Measurements from ENCODE around the gene CCDC85C. TPM values are rescaled to one million over a fixed set of nuclear protein-coding genes. Genes with fewer than 3 reads are reported as not detected.

Gene CCDC85C
- total RNA-seq, 2 experiments from 2014 or later, result 10.2 to 11.7 TPM

GRCh38 chr14:99506276-99506675 lies 97.7 kb downstream of the CCDC85C start:
- POLR2A ChIA-PET, result no interaction called here

DNA sequence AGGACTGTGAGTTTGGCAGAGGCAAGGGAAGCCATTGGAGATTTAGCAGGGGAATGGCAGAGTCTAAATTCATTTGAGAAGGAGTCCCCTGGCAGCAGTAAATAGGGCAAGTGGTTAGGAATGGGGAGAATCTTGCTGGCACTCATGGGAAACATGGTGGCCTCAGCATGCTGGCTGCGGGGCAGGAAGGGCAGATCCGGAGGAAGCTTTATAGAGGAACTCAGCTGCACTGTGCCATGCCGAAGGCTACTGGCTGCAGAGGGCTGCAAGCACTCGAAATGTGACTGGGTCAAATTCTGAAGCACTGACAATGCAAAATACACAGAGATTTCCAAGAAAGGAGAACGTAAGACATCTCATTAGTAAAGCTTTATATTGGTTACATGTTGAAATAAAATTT lies 98.9 kb downstream of the CCDC85C start:
- CTCF ChIA-PET, result interaction anchor here (1.3 to 1.4 kb wide), 2 partner anchors 10 to 24 kb away, joined by 3 read pairs; partner anchors contain the start of genes CCNK and SETD3
- DNase-seq, result no peak
- no peak overlapping the region for H3K27ac Mint-ChIP-seq

More at GRCh38 chr14:99506276-99506675, 97.7 kb downstream of the CCDC85C start:
- Mint-ChIP-seq H3K4me1 (peaks cover 3% of the 10 kb centered on the region), H3K27ac (no peak overlapping the region), H3K9me3 (no peaks in the 10 kb centered on the region), H3K4me3 (no peak overlapping the region), H3K27me3 (no peaks in the 10 kb centered on the region), H3K36me3 (ENCODE audit: low read depth) (peaks cover 72% of the 10 kb centered on the region)
- CTCF ChIA-PET, result no interaction called here
- DNase-seq, result no peak

DNA sequence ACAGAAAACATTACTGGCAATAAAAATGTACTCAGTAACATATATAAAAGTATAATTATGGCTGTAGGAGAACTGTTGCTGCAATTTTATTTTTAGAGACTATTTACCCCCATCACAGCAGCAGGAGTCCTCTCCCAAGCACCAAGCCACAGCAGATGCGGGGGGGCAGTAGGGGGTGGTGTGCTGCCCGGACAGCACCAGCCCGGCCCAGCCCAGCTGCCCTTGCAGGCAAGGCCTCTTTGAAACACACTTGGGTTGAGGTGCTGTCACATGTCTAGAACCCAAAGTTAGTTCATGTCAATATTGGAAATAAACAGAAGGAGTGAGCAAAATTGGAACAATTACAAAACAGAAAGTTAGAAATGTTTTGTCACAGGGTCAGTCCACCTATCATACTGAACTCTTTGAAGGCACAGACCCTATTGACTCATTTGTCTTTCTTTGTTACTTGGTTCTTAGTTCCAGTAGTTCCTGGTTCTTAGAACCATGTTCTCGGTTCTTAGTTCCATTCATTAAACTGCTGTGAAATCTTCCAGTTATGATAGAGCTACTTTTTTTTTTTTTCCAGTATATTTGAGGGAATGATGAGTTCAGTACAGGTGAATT lies 100.1 kb downstream of the CCDC85C start:
- peaks cover 3% of the 10 kb centered on the region for H3K4me1 Mint-ChIP-seq
- H3K27me3 Mint-ChIP-seq, result no peaks in the 10 kb centered on the region
- no peaks in the 10 kb centered on the region for H3K9me3 Mint-ChIP-seq
- DNase-seq, result no peak
- POLR2A ChIA-PET, result no interaction called here
- CTCF ChIA-PET, result interaction anchor here (1.4 kb wide), 1 partner anchor 9 kb away, joined by 3 read pairs; no protein-coding TSS in a partner anchor
- H3K36me3 Mint-ChIP-seq (ENCODE audit: low read depth), result peaks cover 76% of the 10 kb centered on the region
- H3K4me3 Mint-ChIP-seq, result no peak overlapping the region
- no peak overlapping the region for H3K27ac Mint-ChIP-seq

More for the DNA sequence above, 98.9 kb downstream of the CCDC85C start:
- Mint-ChIP-seq H3K4me1 (peaks cover 3% of the 10 kb centered on the region), H3K4me3 (no peak overlapping the region), H3K9me3 (no peaks in the 10 kb centered on the region), H3K36me3 (ENCODE audit: low read depth) (peaks cover 81% of the 10 kb centered on the region), H3K27me3 (no peaks in the 10 kb centered on the region)
- POLR2A ChIA-PET, result interaction anchor here (1.6 kb wide), 1 partner anchor 24 kb away, joined by 4 read pairs; the partner anchor contains the start of genes CCNK and SETD3

- no peak overlapping the region for H3K4me3 Mint-ChIP-seq
- no peaks in the 10 kb centered on the region for H3K9me3 Mint-ChIP-seq
- ChIA-PET CTCF (no interaction called here), POLR2A (no interaction called here)
- H3K36me3 Mint-ChIP-seq (ENCODE audit: low read depth), result peaks cover 69% of the 10 kb centered on the region
- no peak for DNase-seq
- H3K27ac Mint-ChIP-seq, result no peak overlapping the region
- no peaks in the 10 kb centered on the region for H3K27me3 Mint-ChIP-seq
- H3K4me1 Mint-ChIP-seq, result peaks cover 3% of the 10 kb centered on the region
Observed at GRCh38 chr14:99502989-99503421, 101.0 kb downstream of the CCDC85C start.

DNA sequence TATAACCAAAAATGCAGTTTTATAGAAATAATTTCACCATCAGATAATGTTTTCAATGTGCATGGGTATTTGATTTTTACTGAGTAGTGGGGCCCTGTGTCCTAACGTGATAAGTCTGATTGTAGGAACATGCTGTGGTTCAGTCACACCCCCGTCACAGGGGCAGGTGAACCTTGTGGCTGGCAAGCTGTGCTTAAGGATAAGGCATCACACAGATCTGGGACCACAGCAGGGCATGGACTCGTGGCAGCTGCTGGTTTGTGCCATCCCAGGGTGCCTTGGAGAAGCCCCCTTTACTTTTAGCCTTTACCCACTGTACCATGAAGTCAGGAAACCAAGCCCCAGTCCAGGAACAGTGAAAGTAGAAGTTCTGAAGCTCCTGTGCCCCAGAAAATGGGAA lies 106.1 kb downstream of the CCDC85C start:
- H3K9me3 Mint-ChIP-seq, result no peaks in the 10 kb centered on the region
- ChIA-PET CTCF (no interaction called here), POLR2A (no interaction called here)
- H3K4me1 Mint-ChIP-seq, result peaks cover 5% of the 10 kb centered on the region
- H3K36me3 Mint-ChIP-seq (ENCODE audit: low read depth), result peaks cover 62% of the 10 kb centered on the region
- no peaks in the 10 kb centered on the region for H3K27me3 Mint-ChIP-seq
- H3K27ac Mint-ChIP-seq, result no peak overlapping the region
- no peak overlapping the region for H3K4me3 Mint-ChIP-seq
- DNase-seq, result no peak

DNA sequence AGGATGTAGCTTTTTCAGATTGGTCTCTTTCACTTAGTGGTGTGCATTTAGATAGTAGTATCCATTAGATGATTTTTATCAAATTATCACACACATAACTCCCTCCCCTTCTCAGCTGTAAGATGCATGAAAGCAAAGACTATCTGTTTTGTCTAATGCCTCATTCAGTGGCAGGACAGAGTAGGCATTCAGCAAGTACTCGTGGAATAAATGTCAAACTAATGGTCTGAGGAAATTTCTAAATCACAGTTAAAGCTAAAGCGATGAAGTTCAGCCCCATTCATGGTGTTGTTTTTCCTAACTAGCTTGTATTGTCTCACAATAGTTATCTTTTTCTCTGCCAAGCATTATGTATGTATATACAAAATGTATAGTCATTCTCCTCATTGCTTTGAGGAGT lies 106.7 kb downstream of the CCDC85C start:
- no peak overlapping the region for H3K27ac Mint-ChIP-seq
- POLR2A ChIA-PET, result no interaction called here
- no peaks in the 10 kb centered on the region for H3K9me3 Mint-ChIP-seq
- CTCF ChIA-PET, result no interaction called here
- no peak overlapping the region for H3K4me3 Mint-ChIP-seq
- DNase-seq, result no peak
- peaks cover 5% of the 10 kb centered on the region for H3K4me1 Mint-ChIP-seq
- H3K36me3 Mint-ChIP-seq (ENCODE audit: low read depth), result peaks cover 62% of the 10 kb centered on the region
- no peaks in the 10 kb centered on the region for H3K27me3 Mint-ChIP-seq

DNA sequence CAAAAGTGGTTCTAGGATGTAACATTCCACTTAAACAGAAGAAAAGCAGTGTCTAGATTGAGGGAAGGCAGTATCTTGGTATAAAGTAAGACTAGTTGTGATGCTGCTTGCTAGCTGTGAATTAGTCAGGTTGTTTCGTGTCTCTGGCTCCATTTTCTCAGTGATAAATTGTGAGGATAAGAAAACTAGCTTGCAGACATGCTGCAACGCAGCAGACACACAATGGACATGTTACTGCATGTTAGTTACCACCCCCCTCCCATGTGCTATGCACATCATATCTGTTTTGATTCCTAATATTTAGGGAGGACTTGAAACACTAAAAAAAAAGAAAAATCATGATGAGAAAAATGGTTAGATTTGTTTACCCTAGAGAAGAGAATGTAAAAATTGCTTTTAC lies 119.9 kb downstream of the CCDC85C start:
- Mint-ChIP-seq H3K36me3 (ENCODE audit: low read depth) (peaks cover 4% of the 10 kb centered on the region), H3K27me3 (no peaks in the 10 kb centered on the region), H3K9me3 (no peaks in the 10 kb centered on the region), H3K4me3 (no peak overlapping the region), H3K4me1 (peaks cover 32% of the 10 kb centered on the region), H3K27ac (no peak overlapping the region)
- DNase-seq, result no peak
- POLR2A ChIA-PET, result no interaction called here
- CTCF ChIA-PET, result no interaction called here

- Mint-ChIP-seq H3K4me1 (peaks cover 46% of the 10 kb centered on the region), H3K27me3 (no peaks in the 10 kb centered on the region), H3K27ac (peak overlapping the region; percentile 94), H3K36me3 (ENCODE audit: low read depth) (peaks cover 10% of the 10 kb centered on the region), H3K4me3 (peak overlapping the region; percentile 96), H3K9me3 (no peaks in the 10 kb centered on the region)
- ChIA-PET CTCF (interaction anchor here (1.1 to 3.4 kb wide), 5 partner anchors 9 to 93 kb away, joined by 3 to 16 read pairs (median 7); no protein-coding TSS in a partner anchor), POLR2A (interaction anchor here (1.0 to 2.6 kb wide), 7 partner anchors 9 to 113 kb away, joined by 4 to 11 read pairs (median 7); no protein-coding TSS in a partner anchor)
- DNase-seq, result no peak
Observed at GRCh38 chr14:99481745-99482099, 122.3 kb downstream of the CCDC85C start.

- Mint-ChIP-seq H3K27me3 (no peaks in the 10 kb centered on the region), H3K27ac (peak within 1 kb of the TSS; percentile 94), H3K9me3 (no peaks in the 10 kb centered on the region), H3K4me3 (peak within 1 kb of the TSS; percentile 96), H3K36me3 (ENCODE audit: low read depth) (peaks cover 10% of the 10 kb centered on the region), H3K4me1 (peaks cover 46% of the 10 kb centered on the region)
- ChIA-PET CTCF (interaction anchor here (0.6 to 3.4 kb wide), 10 partner anchors 9 to 94 kb away, joined by 3 to 16 read pairs (median 4); no protein-coding TSS in a partner anchor), POLR2A (interaction anchor here (0.7 to 2.6 kb wide), 21 partner anchors 9 to 203 kb away, joined by 3 to 20 read pairs (median 4); partner anchors contain the start of genes CCDC85C and CYP46A1)
- DNase-seq, result peak; percentile 100
Observed at GRCh38 chr14:99480917-99481744, 122.9 kb downstream of the CCDC85C start, which contains the start of gene CCNK. Gene CCNK, plus strand, starts transcription at chr14:99481409. Its CDS starts 11,269 bp downstream, at chr14:99492678.

DNA sequence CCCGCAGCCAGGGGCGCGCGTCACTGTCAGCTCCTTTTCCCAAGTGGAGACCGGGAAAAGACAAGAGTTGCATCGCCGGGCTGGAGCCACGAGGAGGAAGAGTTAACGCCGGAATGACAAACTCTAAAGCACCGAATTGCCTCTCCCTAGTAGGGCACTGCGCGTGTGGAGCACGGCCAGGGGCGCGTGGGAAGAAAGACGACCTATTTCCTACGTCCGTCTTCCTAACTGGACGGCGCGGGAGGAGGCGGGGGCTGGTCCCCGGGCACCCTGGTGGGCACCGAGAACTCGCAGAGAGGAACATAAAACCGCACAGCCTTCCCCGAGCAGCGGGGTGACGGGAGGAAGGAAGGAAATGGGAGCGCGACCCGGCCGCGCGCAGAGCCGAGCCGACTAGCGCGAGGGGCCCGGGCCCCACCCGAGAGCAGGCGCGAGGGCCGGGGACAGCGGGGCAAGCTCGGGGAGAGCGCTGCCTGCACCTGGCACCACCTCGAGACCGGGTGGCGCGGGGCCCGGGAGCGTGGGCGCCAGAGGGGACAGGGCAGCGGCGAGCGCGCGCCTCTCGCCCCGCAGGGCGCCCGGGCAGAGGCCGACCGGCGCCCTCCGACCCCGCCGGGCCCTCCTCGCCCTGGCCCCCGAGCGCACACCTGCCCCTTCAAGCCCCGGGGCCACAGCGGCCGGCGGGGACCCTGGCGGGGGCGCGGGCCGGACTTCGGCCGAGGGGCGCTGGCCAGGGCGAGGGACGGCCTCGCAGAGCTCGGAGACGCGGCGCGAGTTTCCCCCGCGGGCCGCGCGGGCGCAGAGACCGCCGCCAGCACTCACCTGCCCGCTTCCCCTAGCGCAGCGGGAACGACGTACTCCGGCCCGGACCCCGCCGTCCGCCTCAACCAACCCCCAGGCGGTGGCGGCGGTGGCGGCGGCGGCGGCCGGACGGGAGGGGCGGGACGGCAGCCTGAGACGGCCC lies 123.8 kb downstream of the CCDC85C start, which contains the start of gene SETD3:
TSS of gene SETD3 (minus strand) at position 954 of the 964 bp plus-strand sequence. CDS start 15,054 bp downstream, outside the sequence.
- Mint-ChIP-seq H3K27ac (peak within 1 kb of the TSS; percentile 94), H3K36me3 (ENCODE audit: low read depth) (peaks cover 10% of the 10 kb centered on the region), H3K9me3 (no peaks in the 10 kb centered on the region), H3K4me1 (peaks cover 46% of the 10 kb centered on the region), H3K27me3 (no peaks in the 10 kb centered on the region), H3K4me3 (peak within 1 kb of the TSS; percentile 97)
- POLR2A ChIA-PET, result interaction anchor here (0.7 to 2.6 kb wide), 19 partner anchors 9 to 204 kb away, joined by 3 to 20 read pairs (median 4); partner anchors contain the start of genes CCDC85C and CYP46A1
- CTCF ChIA-PET, result interaction anchor here (0.6 to 3.4 kb wide), 8 partner anchors 9 to 91 kb away, joined by 3 to 16 read pairs (median 4); no protein-coding TSS in a partner anchor
- DNase-seq, result peak; percentile 40

DNA sequence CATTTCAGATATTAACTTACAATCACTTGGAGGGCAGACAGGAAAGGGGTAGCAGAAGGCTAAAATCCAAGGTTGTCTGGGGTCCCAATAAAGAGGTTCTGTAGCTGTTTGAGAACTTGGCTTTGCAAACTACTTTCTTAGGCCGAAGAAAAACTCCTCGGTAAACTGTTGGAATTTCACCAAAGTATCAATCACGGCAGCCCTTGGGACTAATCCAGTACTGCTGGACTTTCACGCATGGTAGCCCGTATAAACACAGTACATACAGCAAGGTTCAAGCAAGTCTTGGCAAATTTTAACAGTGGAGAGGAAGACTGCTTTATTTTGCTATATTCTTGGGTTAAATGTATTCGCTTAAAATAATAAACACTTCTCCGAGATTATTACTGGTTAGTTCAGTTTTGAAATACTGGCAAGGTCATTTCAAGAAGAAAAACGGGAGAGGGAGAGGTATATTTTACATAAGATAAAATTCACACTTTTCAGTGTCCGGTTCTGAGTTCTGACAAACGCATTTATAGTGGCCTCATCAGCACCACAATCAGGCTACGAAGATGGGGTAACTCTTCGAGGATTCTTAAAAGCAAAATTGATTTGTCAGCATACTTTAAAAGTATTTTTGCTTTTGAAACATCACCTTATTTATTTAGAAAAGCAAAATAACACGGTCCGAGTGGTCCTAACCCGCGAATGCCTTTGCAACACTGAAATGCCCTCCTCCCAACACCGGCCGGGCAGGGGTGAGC lies 124.7 kb downstream of the CCDC85C start:
- POLR2A ChIA-PET, result interaction anchor here (0.7 to 1.9 kb wide), 3 partner anchors 8 to 201 kb away, joined by 3 to 20 read pairs (median 10); no protein-coding TSS in a partner anchor

More for the DNA sequence above, 124.7 kb downstream of the CCDC85C start:
- DNase-seq, result no peak
- Mint-ChIP-seq H3K27me3 (no peaks in the 10 kb centered on the region), H3K36me3 (ENCODE audit: low read depth) (peaks cover 10% of the 10 kb centered on the region), H3K27ac (peak overlapping the region; percentile 83), H3K4me1 (peaks cover 45% of the 10 kb centered on the region), H3K9me3 (no peaks in the 10 kb centered on the region), H3K4me3 (peak overlapping the region; percentile 97)
- CTCF ChIA-PET, result interaction anchor here (1.7 kb wide), 1 partner anchor 10 kb away, joined by 4 read pairs; no protein-coding TSS in a partner anchor

Measured in activated CD4-positive, alpha-beta memory T cell treated with anti-CD3 and anti-CD28 coated beads, Interleukin-2, amount 10 ng/mL, durations not matched to agents 7 days and 5 days (primary cell).